ENCODE results near the gene VILL.

Gene VILL

GRCh38 chr3:37961622-37962431 is 28.8 kb upstream of the VILL start:
- no peaks in the 10 kb centered on the region for H3K9me3 ChIP-seq (ENCODE audit: insufficient read depth, low read length, severe bottlenecking)
- no peak overlapping the region for H2AFZ ChIP-seq (ENCODE audit: low read depth, low read length)
- no peaks in the 10 kb centered on the region for H3K27me3 ChIP-seq (ENCODE audit: insufficient read depth, low read length, poor library complexity)
- ATAC-seq (ENCODE audit: insufficient read depth, low read depth) (no peak), DNase-seq (no peak)
- H4K20me1 ChIP-seq (ENCODE audit: insufficient read depth, low read length), result no peaks in the 10 kb centered on the region
- TF ChIP-seq EZH2 (IDR thresholded peaks at IDR 0.05; ENCODE audit: borderline replicate concordance, low read depth, low read length, severe bottlenecking), result no peak
- TF ChIP-seq, protein P1, sequence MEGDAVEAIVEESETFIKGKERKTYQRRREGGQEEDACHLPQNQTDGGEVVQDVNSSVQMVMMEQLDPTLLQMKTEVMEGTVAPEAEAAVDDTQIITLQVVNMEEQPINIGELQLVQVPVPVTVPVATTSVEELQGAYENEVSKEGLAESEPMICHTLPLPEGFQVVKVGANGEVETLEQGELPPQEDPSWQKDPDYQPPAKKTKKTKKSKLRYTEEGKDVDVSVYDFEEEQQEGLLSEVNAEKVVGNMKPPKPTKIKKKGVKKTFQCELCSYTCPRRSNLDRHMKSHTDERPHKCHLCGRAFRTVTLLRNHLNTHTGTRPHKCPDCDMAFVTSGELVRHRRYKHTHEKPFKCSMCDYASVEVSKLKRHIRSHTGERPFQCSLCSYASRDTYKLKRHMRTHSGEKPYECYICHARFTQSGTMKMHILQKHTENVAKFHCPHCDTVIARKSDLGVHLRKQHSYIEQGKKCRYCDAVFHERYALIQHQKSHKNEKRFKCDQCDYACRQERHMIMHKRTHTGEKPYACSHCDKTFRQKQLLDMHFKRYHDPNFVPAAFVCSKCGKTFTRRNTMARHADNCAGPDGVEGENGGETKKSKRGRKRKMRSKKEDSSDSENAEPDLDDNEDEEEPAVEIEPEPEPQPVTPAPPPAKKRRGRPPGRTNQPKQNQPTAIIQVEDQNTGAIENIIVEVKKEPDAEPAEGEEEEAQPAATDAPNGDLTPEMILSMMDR (IDR thresholded peaks at IDR 0.05; ENCODE audit: borderline replicate concordance, extremely low read depth, low read length, poor library complexity, severe bottlenecking), result no peak
- H3K4me2 ChIP-seq (ENCODE audit: insufficient read depth, low read length), result no peak overlapping the region
- H3K9ac ChIP-seq (ENCODE audit: low read depth, low read length), result no peak overlapping the region
- H3K4me1 ChIP-seq (ENCODE audit: insufficient read depth, low read length), result peaks cover 12% of the 10 kb centered on the region
- H3K27ac ChIP-seq (ENCODE audit: low read length), result no peak overlapping the region
- H3K79me2 ChIP-seq (ENCODE audit: insufficient read depth, low read length), result no peaks in the 10 kb centered on the region
- peaks cover 10% of the 10 kb centered on the region; the same call in 1 of the 2 replicates for H3K36me3 ChIP-seq (ENCODE audit: insufficient read depth, low read length)
- H3K4me3 ChIP-seq (ENCODE audit: low read depth in 1 of 2, low read length in 2 of 2), result no peak overlapping the region

GRCh38 chr3:37963016-37963415 is 27.6 kb upstream of the VILL start:
- H3K9me3 ChIP-seq (ENCODE audit: insufficient read depth, low read length, severe bottlenecking), result no peaks in the 10 kb centered on the region
- no peak overlapping the region for H2AFZ ChIP-seq (ENCODE audit: low read depth, low read length)
- H3K4me2 ChIP-seq (ENCODE audit: insufficient read depth, low read length), result no peak overlapping the region
- no peak for DNase-seq
- peaks cover 8% of the 10 kb centered on the region; the same call in 1 of the 2 replicates for H3K36me3 ChIP-seq (ENCODE audit: insufficient read depth, low read length)
- no peaks in the 10 kb centered on the region for H4K20me1 ChIP-seq (ENCODE audit: insufficient read depth, low read length)
- no peak for ATAC-seq (ENCODE audit: insufficient read depth, low read depth)
- no peaks in the 10 kb centered on the region for H3K4me1 ChIP-seq (ENCODE audit: insufficient read depth, low read length)
- no peak overlapping the region for H3K27ac ChIP-seq (ENCODE audit: low read length)
- H3K79me2 ChIP-seq (ENCODE audit: insufficient read depth, low read length), result no peaks in the 10 kb centered on the region
- no peaks in the 10 kb centered on the region for H3K27me3 ChIP-seq (ENCODE audit: insufficient read depth, low read length, poor library complexity)
- H3K4me3 ChIP-seq (ENCODE audit: low read depth in 1 of 2, low read length in 2 of 2), result no peak overlapping the region
- TF ChIP-seq, protein P1 (IDR thresholded peaks at IDR 0.05; ENCODE audit: borderline replicate concordance, extremely low read depth, low read length, poor library complexity, severe bottlenecking), result no peak
- TF ChIP-seq EZH2 (IDR thresholded peaks at IDR 0.05; ENCODE audit: borderline replicate concordance, low read depth, low read length, severe bottlenecking), result no peak
- H3K9ac ChIP-seq (ENCODE audit: low read depth, low read length), result no peak overlapping the region

DNA sequence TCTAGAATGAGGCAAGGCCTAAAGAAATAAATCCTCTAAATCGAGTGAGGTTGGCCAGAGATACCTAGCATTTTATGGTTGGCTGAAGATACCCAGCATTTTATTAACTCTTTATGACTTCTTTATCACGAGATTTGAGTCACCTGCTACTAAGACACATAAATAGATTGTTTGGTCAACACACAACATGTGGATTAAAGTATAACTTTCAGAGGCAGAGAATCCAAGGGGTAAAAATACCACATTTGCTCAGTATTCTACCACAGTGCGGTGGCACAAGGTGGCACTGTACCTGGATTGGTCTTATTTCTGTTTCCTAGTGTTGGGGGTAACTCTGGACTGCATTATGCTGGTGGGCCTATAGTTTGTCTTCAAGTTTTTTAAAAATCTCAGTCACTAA is 27.0 kb upstream of the VILL start:
- Histone ChIP-seq H2AFZ (ENCODE audit: low read depth, low read length) (no peak overlapping the region), H4K20me1 (ENCODE audit: insufficient read depth, low read length) (no peaks in the 10 kb centered on the region), H3K9me3 (ENCODE audit: insufficient read depth, low read length, severe bottlenecking) (no peaks in the 10 kb centered on the region), H3K4me2 (ENCODE audit: insufficient read depth, low read length) (no peak overlapping the region), H3K9ac (ENCODE audit: low read depth, low read length) (no peak overlapping the region), H3K27me3 (ENCODE audit: insufficient read depth, low read length, poor library complexity) (no peaks in the 10 kb centered on the region), H3K79me2 (ENCODE audit: insufficient read depth, low read length) (no peaks in the 10 kb centered on the region), H3K27ac (ENCODE audit: low read length) (no peak overlapping the region), H3K4me3 (ENCODE audit: low read depth in 1 of 2, low read length in 2 of 2) (no peak overlapping the region), H3K36me3 (ENCODE audit: insufficient read depth, low read length) (peaks cover 9% of the 10 kb centered on the region; the same call in 1 of the 2 replicates), H3K4me1 (ENCODE audit: insufficient read depth, low read length) (no peaks in the 10 kb centered on the region)
- no peak for TF ChIP-seq EZH2 (IDR thresholded peaks at IDR 0.05; ENCODE audit: borderline replicate concordance, low read depth, low read length, severe bottlenecking)
- TF ChIP-seq, protein P1 (IDR thresholded peaks at IDR 0.05; ENCODE audit: borderline replicate concordance, extremely low read depth, low read length, poor library complexity, severe bottlenecking), result no peak
- no peak for DNase-seq
- ATAC-seq (ENCODE audit: insufficient read depth, low read depth), result no peak
